ENCODE data around the gene AK5. TPM values are rescaled to one million over a fixed set of nuclear protein-coding genes. Genes with fewer than 3 reads are reported as not detected.
A peak's percentile ranks its signal among the peaks of the same experiment; 100 is the strongest.

The AK5 gene
- total and polyA plus RNA-seq, 7 experiments from 2014 or later: 1.7 to 82.1 (median 56.5) TPM

- ChIA-PET CTCF (no interaction called here), POLR2A (no interaction called here)
- Mint-ChIP-seq H3K9me3 (peaks cover 0 to 27% (median 21%) of the 10 kb centered on the region in 11 donors), H3K4me3 (no peak overlapping the region), H3K4me1 (peaks cover 0 to 56% (median 48%) of the 10 kb centered on the region in 7 donors), H3K36me3 (peaks cover 44 to 72% (median 55%) of the 10 kb centered on the region in 5 donors), H3K27ac (no peak overlapping the region), H3K27me3 (no peaks in the 10 kb centered on the region)
- Histone ChIP-seq H3K27ac (ENCODE audit: low read depth, low read length) (no peak overlapping the region), H3K4me1 (ENCODE audit: control insufficient read depth in 2 of 2, insufficient read depth in 2 of 2, low read length in 2 of 2) (no peaks in the 10 kb centered on the region), H3K9me3 (ENCODE audit: control insufficient read depth in 2 of 3, low read length in 3 of 3) (peaks cover 0 to 11% (median 0%) of the 10 kb centered on the region in 3 experiments), H3K36me3 (ENCODE audit: control insufficient read depth in 2 of 3, insufficient read depth in 3 of 3, low read length in 3 of 3) (peaks cover 4 to 8% (median 8%) of the 10 kb centered on the region in 3 experiments), H3K4me3 (ENCODE audit: low read length) (no peak overlapping the region), H3K27me3 (ENCODE audit: control insufficient read depth in 2 of 2, insufficient read depth in 2 of 2, low read length in 2 of 2) (no peaks in the 10 kb centered on the region)
- ATAC-seq (no peak), DNase-seq (no peak)
- intact Hi-C loops (cut with micrococcal nuclease): no loop called here
These were observed 323.6 kb downstream of the AK5 start for GRCh38 chr1:77605246-77606026.

GRCh38 chr1:77608893-77609292 is 327.1 kb downstream of the AK5 start:
- Histone ChIP-seq H3K9me3 (ENCODE audit: control insufficient read depth in 2 of 3, low read length in 3 of 3) (peaks cover 0 to 11% (median 0%) of the 10 kb centered on the region in 3 experiments), H3K27me3 (ENCODE audit: control insufficient read depth in 2 of 2, insufficient read depth in 2 of 2, low read length in 2 of 2) (no peaks in the 10 kb centered on the region), H3K4me3 (ENCODE audit: low read length) (no peak overlapping the region), H3K4me1 (ENCODE audit: control insufficient read depth in 2 of 2, insufficient read depth in 2 of 2, low read length in 2 of 2) (no peaks in the 10 kb centered on the region), H3K36me3 (ENCODE audit: control insufficient read depth in 2 of 3, insufficient read depth in 3 of 3, low read length in 3 of 3) (peaks cover 0 to 8% (median 8%) of the 10 kb centered on the region in 3 experiments), H3K27ac (ENCODE audit: low read depth, low read length) (no peak overlapping the region)
- Mint-ChIP-seq H3K27me3 (no peaks in the 10 kb centered on the region), H3K4me3 (peak overlapping the region in 1 of 10 donors; percentile 16), H3K36me3 (peaks cover 42 to 75% (median 70%) of the 10 kb centered on the region in 5 donors), H3K9me3 (peaks cover 0 to 40% (median 29%) of the 10 kb centered on the region in 11 donors), H3K27ac (no peak overlapping the region), H3K4me1 (peaks cover 0 to 54% (median 33%) of the 10 kb centered on the region in 7 donors)
- DNase-seq (no peak), ATAC-seq (no peak)
- intact Hi-C loops (cut with micrococcal nuclease): no loop called here
- POLR2A ChIA-PET: no interaction called here
- CTCF ChIA-PET: no interaction called here

Other genes starting within 250 kb of the AK5 start
- 10 to 100 TPM; 17.7 to 31.3 (median 20.6) TPM for gene PIGK, start 62.6 kb upstream of the AK5 start, total RNA-seq
- 10 to 100 TPM; 46.3 to 50.4 TPM for gene PIGK, start 62.6 kb upstream of the AK5 start, polyA plus RNA-seq